Activated effector memory CD4-positive, alpha-beta T cell treated with anti-CD3 and anti-CD28 coated beads, Interleukin-2, amount 50 U/mL, for 16 hours (primary cell): ENCODE data around the gene TEX29.

Source experiments
- DNase-seq: peaks from one replicate; pipeline ENCODE4 v3.0.0-alpha.2; 2020

Gene TEX29

DNA sequence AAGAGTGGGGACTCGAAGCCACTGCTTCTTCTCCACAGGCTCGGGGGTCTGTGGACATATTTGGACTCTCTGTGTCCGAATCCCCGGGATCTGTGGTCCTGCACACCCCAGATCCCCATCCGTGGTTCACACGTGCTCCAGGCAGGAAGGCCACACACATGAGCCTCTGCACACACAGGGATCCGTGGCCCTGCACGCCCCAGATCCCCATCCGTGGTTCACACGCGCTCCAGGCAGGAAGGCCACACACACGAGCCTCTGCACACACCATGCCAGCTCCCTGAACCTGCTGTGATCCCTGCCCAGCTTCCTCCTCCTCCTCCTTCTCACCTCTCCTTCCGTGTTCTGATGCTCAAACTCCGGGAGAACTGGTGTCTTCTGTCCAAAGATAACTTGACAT lies 3.1 kb downstream of the TEX29 start:
- peak; percentile 31 for DNase-seq

DNA sequence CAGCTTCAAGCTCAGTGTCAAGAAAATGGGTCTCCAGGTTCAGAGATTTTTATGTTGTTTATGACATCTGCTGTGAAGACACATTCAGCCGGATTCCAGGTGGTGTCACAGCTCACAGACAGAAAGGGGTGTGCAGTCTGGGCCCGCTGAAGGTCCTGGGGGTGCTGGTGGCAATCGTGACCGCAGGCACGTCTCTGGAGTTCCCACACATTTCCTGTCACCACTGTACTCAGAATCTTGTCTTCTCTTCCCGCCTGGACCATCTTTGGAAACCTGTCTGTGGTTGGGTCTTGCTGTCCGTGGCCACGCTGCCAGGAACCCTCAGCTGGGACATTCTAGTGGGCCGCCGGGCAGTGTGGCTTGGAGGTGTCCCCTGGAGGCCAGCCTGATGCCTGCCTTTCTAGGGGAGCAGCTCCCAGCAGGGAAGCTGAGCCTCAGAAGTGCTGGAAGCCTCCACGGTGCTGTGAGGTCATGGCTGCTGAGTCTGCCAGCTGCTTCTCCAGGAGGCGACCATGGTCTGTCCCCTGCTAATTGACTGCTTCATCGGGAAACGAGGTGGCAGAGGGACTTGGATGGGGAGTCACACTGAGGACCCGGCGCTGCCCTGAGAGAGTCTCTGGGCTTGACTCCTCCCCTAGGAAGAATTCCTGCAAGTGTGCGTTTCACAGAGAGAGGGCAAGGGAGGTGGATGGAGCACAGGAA lies 3.7 kb downstream of the TEX29 start:
- peak; percentile 50 for DNase-seq

DNA sequence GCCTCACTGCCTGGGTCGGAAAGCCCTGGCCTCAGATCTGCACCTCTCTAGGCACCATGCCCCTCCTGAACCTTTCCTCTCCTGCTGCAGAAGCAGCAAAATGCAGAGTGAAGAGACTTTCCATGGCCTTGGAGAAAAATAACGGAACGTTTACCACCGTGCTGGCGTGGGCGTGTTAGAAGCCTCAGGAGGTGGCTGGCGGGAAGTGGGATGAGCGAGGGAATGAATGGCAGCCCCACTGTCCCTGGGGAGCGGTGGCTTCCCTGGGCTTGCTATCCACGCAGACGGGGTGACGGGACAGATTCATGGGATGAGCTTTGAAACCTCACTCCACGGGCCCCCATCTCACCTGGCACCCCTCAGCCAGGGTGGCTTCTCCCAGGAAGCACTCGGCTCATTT lies 4.3 kb downstream of the TEX29 start:
- no peak for DNase-seq

DNA sequence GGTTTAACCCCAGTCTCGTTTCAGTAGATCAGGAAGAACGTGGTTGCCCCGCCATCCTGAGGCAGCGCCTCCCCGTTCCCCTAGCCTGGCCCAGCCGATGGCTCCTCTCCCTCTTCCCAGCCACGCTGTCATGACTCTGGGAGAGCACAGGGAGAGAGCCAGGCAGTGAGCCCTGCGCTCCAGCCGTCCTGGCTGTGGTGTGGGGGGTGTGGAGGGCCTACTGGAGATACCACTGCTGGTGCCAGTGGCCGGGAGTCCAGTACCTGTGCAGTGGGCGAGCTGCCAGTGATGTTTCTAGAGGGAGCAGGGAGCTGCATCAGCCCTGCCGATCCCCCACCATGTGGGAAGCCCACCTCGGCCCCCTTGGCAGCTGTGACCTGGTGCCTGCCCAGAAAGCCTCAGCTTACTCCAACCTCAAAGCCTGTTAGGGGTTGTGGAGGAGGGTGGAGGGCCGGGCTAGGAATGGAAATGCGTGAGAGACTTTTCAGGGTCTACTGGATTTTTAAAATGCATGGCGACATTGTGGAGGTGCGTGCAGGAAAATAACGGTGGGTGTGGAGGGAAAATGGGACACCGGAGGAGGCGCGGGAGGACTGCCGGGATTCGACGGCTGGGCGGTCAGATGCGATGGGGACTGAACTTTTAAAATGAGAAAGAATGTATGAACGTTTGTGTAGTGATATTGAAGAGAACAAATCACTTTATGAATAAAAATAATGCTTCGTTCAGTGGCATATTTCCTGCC lies 4.9 kb downstream of the TEX29 start:
- DNase-seq, result peak; percentile 37

DNA sequence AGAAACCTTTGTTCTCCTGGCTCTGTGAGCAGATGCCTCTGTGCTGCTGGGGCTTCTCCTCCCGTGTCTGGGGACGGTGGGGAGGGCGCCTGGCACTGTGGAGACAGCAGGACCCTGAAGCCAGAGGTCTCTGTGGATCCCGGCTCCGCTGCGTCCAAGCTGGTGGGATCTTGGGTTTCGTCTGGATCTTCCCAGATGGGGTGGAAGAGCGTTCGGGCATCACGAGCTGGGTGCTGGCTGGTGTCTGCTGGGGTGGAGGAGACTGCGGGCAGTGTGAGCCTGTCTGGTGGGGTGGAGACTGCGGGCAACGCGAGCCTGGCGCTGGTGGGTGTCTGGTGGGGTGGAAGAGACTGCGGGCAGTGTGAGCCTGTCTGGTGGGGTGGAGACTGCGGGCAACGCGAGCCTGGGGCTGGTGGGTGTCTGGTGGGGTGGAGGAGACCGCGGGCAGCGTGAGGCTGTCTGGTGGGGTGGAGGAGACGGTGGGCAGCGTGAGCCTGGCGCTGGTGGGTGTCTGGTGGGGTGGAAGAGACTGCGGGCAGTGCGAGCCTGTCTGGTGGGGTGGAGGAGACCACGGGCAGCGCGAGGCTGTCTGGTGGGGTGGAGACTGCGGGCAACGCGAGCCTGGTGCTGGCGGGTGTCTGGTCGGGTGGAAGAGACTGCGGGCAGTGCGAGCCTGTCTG lies 5.6 kb downstream of the TEX29 start:
- peak; percentile 31 for DNase-seq

DNA sequence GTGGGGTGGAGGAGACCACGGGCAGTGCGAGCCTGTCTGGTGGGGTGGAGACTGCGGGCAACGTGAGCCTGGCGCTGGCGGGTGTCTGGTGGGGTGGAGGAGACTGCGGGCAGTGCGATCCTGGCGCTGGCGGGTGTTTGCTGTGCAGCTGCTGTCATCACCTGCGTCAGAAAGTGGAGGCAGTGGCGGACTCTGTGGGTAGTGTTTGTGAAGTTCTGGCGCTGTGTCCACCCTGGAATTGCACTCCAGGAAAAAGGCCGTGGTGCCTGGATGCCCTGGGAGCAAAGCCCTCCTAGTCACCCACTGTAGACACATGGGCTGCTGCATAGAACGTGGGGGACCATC lies 6.2 kb downstream of the TEX29 start:
- no peak for DNase-seq

DNA sequence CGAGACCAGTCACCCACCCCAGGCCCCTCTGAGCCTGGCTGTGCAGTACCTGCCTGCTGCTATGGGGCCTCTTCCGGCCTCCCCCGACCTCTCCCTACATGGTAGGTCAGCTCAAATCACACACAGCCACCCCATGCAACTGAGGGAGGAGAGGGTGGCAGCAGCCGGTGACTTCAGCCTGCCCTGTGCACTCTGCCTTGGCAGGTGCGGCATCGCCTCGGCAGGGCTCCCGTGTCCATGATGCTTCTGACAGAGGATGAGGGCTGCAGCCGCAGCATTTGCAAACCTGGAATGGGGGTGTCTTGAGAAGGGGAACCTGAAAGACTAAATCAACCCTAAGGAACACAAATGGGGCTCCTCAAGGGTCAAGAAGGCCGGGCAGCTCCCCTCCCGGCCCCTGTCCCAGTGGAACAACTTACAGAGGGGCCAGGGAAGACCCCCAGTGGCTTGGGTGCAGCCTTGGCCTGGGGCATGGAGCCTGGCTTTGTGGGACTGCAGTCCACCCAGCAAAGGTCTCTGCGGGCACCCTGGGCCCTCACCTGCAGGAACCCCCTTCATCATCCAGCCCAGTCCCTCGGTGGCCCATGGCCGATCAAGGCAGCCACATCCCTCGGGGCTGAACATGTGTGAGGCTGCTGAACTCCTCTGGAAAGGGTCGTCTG lies 6.7 kb downstream of the TEX29 start:
- peak; percentile 50 for DNase-seq

DNA sequence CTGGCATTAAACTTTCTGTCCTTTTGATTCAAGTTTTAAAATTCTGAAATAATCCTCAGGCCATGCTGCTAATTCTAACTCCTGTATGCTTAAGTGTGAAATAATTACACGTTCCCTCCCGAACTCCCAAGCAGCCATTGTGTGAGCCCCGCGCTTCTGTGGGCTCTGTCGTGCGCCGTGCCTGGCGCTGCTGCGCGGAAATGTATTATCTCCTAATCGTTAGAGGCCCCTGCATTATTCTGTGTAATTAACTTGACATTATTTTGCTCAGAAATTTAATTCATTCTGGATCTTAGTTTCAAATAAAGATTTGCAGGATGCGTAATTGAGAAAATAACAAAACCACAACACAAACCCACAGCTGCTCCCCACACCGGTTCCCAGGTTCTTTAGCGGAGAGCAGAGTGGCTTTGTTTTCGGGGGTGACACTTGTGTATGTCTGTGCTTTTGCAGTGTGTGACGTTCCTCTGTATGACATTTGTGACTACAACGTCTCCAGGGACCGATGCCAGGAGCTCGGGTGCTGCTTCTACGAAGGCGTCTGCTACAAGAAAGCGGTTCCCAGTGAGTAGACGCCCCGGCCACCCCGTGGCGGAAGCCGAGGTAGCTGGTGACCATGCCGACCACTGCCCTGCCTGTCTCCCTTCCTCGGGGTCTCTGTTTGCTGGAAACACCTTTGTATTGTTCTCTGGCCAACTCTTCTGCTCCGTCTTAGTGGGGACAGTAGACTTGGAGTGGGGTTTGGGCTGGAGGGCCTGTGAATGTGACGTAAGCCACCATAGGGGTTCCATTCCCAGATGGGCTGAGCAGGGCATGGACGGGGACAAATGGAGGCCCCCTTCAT lies 7.5 kb downstream of the TEX29 start:
- peak; percentile 47 for DNase-seq

DNA sequence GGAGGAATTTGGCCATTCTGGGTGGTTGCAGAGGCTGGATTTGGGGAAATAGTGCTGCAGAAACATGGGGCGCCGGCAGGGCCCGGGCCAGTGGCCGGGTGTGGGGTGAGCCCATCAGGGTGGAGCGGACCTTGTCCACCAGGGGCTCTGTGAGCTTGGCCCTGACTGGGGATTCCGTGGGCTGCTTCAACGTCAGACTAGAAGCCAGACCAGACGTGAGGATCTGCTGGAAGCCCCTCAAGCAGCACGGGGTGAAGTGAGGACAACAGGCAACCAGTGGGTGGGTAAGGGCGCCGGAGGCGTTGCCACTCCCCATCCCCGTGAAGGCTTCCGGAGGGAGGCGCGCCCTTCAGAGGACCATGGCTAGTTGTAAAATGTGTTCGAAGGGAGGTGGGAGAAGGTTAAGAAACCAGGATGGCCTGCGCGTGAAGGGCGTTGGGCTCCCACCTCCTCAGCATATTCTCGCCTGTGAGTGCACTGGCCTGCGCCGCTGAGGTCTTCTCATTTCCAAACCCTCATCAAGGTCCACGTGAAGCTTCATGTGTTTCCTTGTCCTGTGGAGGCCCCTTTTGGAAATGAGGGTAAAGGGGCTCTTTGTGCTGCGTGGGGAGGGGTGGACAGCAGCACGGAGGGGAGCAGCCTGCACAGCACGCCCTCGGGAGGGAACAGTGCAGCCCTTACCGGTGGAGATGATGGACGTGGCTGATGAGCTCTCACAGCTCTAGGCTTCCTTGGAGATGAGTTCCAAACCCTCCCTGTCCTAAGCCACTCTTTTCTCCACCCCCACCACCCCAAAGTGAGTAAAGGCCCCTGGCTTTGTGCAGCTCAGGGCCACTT lies 8.3 kb downstream of the TEX29 start:
- no peak for DNase-seq

DNA sequence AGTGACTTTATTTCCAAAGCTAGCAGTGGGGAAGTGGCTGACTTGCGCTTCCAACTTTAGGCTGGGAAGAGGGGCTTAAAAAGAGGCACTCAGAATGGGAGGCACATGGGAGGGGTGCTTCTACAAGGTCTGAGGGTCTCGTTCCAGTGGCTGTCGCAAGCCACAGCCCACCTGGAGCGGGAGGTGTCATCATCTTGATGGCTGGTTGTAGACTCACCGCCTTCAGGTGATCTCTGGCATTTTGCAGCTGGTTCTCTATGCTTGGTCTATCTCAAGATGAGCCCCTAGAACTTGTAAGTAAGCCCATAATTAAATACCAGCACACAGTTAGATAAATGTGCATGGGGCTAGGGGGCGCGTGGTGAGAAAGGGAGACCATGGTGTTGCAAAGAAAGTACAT lies 9.2 kb downstream of the TEX29 start:
- DNase-seq, result no peak

DNA sequence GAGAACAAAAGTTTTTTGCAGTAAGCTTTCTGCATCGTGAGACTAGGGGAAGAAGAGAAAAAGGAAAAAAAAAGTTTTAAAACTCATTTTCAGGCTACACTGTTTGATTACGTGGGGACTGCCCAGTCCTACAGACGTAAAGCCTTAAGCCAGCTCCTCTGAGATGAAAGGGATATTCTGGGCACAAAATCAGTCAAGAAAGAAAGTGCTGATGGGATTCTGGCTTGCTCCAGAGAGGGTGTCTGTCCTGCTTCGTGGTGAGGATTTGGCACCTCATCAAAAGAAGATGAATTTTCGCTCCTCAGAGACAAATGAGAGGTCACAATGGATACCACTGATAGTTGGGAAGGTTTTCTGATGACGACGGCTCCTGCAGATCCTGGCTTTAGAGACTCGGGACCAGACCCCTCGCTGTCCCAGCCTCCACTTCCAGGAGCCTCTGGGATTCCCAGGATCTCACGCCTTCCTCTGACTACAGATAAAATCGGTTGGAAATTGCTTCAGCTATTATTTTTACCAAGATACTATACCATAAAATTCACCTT lies 9.7 kb downstream of the TEX29 start:
- no peak for DNase-seq

DNA sequence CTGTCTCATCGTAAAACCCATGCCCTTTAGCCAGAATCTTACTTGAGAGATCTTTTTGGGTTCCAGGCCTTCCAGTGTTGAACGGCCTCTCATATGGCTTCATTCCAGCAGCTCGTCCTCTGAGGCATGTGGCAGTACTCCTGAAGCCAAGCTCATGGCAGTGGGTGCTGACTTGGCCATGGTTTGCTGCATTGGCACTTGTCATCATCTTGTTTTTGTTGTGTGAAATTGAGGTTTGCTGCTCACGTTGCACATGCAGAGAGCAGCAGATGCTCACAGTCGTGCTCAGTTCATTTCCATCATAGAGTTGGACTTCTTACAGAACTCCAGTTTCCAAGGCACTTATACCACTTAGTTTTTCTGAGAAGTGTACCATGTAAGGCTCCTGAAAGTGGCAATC lies 14.9 kb downstream of the TEX29 start:
- no peak for DNase-seq

DNA sequence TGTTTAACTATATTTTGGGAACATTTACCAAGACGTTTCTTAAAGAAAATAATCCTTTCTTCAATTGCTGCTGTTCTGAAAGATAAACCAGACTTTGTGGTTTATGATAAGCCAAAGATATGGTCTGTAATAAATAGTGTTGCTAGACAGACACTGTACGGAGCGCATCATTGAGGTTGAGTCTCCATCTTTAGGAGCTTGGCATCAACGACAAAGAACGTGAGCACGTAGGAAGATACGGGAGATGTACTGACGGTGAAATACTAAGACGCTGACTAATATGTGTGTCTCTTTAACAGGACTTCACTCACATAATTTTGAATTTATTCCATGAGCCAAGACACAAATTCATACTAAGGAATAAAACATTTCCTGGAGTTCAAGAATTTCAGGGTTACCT lies 16.2 kb downstream of the TEX29 start:
- no peak for DNase-seq

DNA sequence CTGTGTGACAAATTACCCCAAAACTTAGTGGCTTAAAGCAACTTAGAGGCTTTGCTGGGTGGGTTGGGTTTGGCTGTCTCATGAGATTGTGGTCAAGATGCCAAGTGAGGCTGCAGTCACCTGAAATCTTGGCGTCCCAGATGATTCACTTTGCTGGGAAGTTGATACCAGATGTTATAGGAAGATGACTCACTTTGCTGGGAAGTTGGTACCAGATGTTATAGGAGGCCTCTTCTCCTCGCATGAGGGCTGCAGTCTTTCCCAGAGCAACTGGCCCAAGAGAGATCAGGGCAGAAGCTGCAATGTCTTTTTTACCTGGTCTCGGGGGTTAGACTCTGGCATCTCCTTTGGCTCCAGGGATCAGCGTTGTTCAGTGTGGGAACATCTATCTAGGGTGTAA lies 16.8 kb downstream of the TEX29 start:
- DNase-seq, result no peak

DNA sequence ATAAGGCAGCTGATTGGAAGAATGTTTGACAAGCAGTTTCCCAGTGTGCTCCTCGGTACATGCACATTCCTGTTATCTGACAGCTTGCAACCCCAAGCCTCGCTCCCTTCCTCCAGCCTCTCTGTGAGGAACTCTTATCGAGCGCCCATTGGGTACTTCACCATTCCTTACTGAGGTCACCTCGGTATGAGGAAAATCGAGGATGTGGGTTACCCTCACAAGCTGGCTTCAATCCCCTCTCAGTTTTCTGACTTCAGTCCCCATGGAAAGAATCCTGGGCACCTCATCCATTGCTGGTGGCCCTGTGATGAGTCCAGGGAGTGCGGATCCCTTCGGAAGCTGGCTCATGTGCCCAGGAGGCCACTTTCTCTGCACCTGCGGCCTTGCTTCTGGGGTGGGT lies 17.3 kb downstream of the TEX29 start:
- no peak for DNase-seq

DNA sequence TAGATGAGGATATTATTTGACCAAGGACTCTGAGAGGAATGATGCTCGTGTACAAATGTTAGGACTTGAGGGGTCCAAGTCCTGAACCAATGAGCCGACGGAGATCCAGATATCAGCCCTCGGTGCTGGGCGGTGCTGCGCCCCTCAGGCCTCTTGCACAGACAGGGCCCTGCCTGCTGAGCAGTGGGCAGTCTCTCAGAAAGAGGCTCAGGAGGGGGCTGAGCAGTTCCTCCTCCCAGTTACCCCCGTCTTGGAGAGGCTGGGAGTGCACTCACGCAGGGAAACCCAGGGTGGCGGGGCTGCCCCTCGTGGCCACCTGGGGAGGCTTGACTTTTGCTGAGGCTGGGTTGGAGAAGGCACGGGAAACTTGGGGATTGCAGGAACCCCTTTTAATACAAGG lies 18.4 kb downstream of the TEX29 start:
- DNase-seq, result no peak

DNA sequence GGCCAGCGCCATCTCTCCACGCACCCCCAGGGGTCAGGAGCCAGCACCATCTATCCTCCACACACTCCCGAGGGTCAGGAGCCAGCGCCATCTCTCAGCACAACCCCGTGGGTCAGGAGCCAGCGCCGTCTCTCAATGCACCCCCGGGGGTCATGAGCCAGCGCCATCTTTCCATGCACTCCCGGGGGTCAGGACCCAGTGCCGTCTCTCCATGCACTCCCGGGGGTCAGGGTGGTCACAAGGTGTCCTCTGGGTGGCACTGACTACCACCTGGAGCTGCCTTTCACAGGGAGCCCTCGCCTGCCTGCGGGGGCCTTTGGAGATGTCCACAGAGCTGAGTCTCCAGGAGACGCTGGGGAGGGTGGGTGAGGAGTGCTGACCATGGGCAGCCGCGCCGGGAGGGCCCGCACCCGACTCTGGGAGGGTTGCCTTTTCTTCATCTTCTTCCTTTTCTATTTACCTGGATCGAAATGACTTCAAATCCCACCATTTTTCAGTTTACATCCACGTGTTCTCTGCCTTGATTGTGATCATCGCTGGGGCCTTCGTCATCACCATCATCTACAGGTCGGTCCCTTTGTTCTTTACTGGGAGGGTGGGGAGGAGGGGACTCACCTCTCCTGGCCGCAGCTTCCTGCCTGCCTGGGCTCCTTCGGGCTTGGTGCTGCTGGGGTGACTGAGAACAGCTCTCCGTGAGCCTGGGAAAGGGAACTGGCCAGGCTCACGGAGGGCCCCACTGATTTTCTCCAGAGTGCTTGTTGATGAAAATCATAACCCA lies 19.1 kb downstream of the TEX29 start:
- peak; percentile 55 for DNase-seq

DNA sequence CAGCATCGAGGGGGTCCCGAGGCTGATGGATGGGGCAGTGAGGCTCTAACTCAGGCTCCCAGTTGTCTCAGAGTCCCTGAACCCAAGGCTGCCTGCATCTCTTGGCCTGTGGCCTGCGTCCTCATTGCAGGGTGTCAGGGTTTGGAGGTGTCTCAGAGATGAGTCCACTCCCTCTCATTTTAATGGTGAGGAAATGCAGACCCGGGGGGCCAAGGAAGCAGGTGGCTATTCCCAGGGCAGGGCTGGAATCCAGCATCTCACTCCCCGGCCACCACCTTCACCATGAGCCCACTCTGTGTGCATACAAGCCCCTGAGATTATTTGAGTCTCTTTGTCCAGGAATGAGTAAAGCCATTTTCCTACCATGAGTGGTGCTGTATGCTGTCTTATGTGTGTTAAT lies 21.4 kb downstream of the TEX29 start:
- no peak for DNase-seq

DNA sequence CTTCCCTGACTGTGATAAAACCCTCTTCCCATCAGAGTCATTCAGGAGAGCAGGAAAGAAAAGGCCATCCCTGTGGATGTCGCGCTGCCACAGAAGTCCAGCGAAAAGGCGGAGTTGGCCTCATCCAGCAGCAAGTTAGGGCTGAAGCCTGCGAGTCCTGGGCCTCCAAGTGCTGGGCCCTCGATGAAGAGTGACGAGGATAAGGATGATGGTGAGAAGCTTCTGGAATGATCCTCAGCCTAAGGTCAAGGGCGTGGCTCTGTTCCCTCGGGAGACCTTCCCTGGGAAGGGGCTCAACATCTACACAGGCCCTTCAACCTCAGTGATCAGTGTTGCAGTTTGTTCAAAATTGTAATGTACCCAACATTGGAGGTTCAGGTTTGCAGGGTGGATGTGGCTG lies 22.3 kb downstream of the TEX29 start:
- peak; percentile 44 for DNase-seq

DNA sequence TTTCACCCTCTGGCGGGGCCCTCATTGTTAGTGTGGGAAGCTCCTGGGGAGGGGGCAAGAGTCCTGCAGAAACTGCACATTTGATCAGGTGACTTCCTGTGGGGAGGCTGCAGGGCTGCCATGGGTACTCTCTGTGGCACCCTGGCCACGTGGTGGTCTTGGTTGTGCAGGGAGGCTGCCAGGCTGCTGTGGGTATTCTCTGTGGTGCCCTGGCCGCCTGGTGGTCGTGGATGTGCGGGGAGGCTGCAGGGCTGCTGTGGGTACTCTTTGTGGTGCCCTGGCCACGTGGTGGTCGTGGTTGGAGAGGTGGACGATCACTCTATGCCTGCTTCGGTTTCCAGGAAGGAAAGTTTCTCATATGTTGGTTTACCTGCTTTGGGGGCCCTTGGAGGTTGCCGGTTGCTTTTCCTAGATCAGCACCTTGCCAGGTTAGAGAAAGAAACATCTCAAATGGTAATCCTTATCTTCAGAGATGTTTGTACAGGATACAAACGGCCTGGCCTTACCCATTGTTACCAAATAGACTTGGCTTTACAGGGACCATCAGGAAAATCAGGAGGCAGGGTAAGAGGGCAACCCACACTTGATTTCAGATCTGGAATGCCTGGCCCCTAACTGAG lies 22.9 kb downstream of the TEX29 start:
- peak; percentile 44 for DNase-seq
